ENCODE data around the gene ZC3H10. TPM values are rescaled to one million over a fixed set of nuclear protein-coding genes. Genes with fewer than 3 reads are reported as not detected.

The ZC3H10 gene
- total and polyA plus RNA-seq, 2 of the 4 experiments (the other 2 are of a cell fraction) = 1.5 to 3.6 TPM

DNA sequence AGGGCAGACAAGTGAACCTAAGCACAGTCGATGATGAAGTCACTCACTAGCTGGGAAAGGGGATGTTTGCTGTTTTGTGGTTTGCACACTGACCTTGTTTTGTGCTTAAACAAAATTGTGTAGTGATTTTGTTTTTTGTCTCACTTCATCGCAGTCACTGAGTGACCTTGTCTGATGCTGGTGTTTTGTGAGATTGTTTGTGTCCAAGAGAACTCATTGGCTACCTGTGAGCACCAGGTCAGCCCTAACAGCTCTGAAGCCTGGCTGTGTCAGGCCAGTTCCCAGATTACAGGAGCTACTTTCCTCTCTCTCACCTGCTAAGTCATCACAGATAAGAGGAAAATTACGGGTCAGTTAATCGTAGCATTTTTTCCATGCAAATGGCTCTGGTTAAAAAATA, 6.1 kb downstream of the ZC3H10 start:
- no peak overlapping the region for H3K27ac ChIP-seq (ENCODE audit: insufficient read depth, low read length)
- H3K79me1 ChIP-seq (ENCODE audit: low read depth in 1 of 2, low read length in 2 of 2) = peaks cover 20 to 71% of the 10 kb centered on the region in 2 experiments
- intact Hi-C loops (cut with micrococcal nuclease) = no loop called here
- no CpG with 5 or more reads among the region's 4 CpGs for WGBS, 2 experiments (ENCODE audit: extremely low coverage in 2 of 2, insufficient read length in 1 of 2)
- H2AK5ac ChIP-seq (ENCODE audit: low read depth, low read length) = no peak overlapping the region
- ATAC-seq (ENCODE audit: low read depth) (no peak), DNase-seq (no peak)
- H4K8ac ChIP-seq (ENCODE audit: low read depth in 2 of 2, low read length in 2 of 2) = no peak overlapping the region
- no peak overlapping the region for H4K91ac ChIP-seq (ENCODE audit: insufficient read depth, low read depth, low read length)
- H2BK120ac ChIP-seq (ENCODE audit: low read depth, low read length) = no peak overlapping the region
- H2BK15ac ChIP-seq (ENCODE audit: low read depth, low read length) = no peak overlapping the region
- no peak overlapping the region for H3K18ac ChIP-seq (ENCODE audit: low read depth, low read length)
- no peak overlapping the region for H3K56ac ChIP-seq (ENCODE audit: extremely low read depth, insufficient read depth, low read length)
- ChIA-PET POLR2A (ENCODE audit: unreplicated experiment) (no interaction called here), CTCF (interaction anchor here (1.4 kb wide), 1 partner anchor 65 kb away, joined by 5 read pairs; the partner anchor contains the start of gene SMARCC2)
- H2BK20ac ChIP-seq (ENCODE audit: low read depth, low read length) = no peak overlapping the region
- H3K36me3 ChIP-seq (ENCODE audit: control insufficient read depth, insufficient read depth, low read length) = peaks cover 13% of the 10 kb centered on the region
- no peak overlapping the region for H2AK9ac ChIP-seq (replicated peaks; ENCODE audit: low read depth, low read length, poor library complexity)
- no peak overlapping the region for H3K23ac ChIP-seq (ENCODE audit: low read depth, low read length)
- no peaks in the 10 kb centered on the region for H3K27me3 ChIP-seq (ENCODE audit: control insufficient read depth, insufficient read depth, low read length)
- no peak overlapping the region for H3K4me2 ChIP-seq (ENCODE audit: low read depth, low read length)
- dilution Hi-C loops (cut with HindIII; ENCODE audit: low sequenced_read_pairs, unreplicated experiment) = no loop called here
- BruUV-seq (replicated peaks) = no TSS peak
- no peaks in the 10 kb centered on the region for H4K20me1 ChIP-seq (ENCODE audit: insufficient read depth, low read length)
- no peak overlapping the region for H3K9ac ChIP-seq (ENCODE audit: low read depth, low read length)
- in situ Hi-C loops (cut with MboI; ENCODE audit: low sequenced_read_pairs) = no loop called here
- no peak overlapping the region for H3K4ac ChIP-seq (ENCODE audit: low read depth, low read length)
- H2AFZ ChIP-seq (replicated peaks; ENCODE audit: low read length, poor library complexity) = no peak overlapping the region
- no peak overlapping the region for H3K14ac ChIP-seq (replicated peaks; ENCODE audit: low read depth, low read length)
- no peak overlapping the region for H2BK5ac ChIP-seq (ENCODE audit: low read depth, low read length, poor library complexity, severe bottlenecking)
- no peaks in the 10 kb centered on the region for H3K9me1 ChIP-seq (ENCODE audit: insufficient read depth, low read length)
- TF ChIP-seq MAZ (IDR thresholded peaks at IDR 0.05; ENCODE audit: borderline replicate concordance, low read depth, low read length) (no peak), CTCF (conservative IDR thresholded peaks at IDR 0.05; ENCODE audit: low read depth, low read length) (no peak), FOS (IDR thresholded peaks at IDR 0.05; ENCODE audit: low read depth, low read length) (no peak), POLR2A (IDR thresholded peaks at IDR 0.05; ENCODE audit: low read depth, low read length) (no peak), CHD1 (IDR thresholded peaks at IDR 0.05; ENCODE audit: low read depth, low read length) (no peak), MAFK (IDR thresholded peaks at IDR 0.05; ENCODE audit: low read depth, low read length) (no peak), BHLHE40 (IDR thresholded peaks at IDR 0.05; ENCODE audit: low read depth, low read length) (no peak), RAD21 (IDR thresholded peaks at IDR 0.05; ENCODE audit: low read length) (no peak), SMC3 (IDR thresholded peaks at IDR 0.05; ENCODE audit: low read depth, low read length) (no peak), RFX5 (IDR thresholded peaks at IDR 0.05; ENCODE audit: low read depth, low read length) (no peak), MXI1 (IDR thresholded peaks at IDR 0.05; ENCODE audit: borderline replicate concordance, low read depth, low read length) (no peak), NFE2L2 (IDR thresholded peaks at IDR 0.05; ENCODE audit: low read depth, low read length) (no peak), CEBPB (IDR thresholded peaks at IDR 0.05; ENCODE audit: low read depth, low read length) (no peak), RCOR1 (IDR thresholded peaks at IDR 0.05; ENCODE audit: insufficient replicate concordance, low read length) (no peak), USF2 (IDR thresholded peaks at IDR 0.05; ENCODE audit: low read depth, low read length) (no peak)
- TF ChIP-seq, protein P1, sequence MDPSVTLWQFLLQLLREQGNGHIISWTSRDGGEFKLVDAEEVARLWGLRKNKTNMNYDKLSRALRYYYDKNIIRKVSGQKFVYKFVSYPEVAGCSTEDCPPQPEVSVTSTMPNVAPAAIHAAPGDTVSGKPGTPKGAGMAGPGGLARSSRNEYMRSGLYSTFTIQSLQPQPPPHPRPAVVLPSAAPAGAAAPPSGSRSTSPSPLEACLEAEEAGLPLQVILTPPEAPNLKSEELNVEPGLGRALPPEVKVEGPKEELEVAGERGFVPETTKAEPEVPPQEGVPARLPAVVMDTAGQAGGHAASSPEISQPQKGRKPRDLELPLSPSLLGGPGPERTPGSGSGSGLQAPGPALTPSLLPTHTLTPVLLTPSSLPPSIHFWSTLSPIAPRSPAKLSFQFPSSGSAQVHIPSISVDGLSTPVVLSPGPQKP (IDR thresholded peaks at IDR 0.05; ENCODE audit: borderline replicate concordance, low read depth, low read length) = no peak
- peaks cover 7% of the 10 kb centered on the region; the same call in 1 of the 2 replicates for H3K4me1 ChIP-seq (ENCODE audit: control insufficient read depth, insufficient read depth, low read length)
- no peak overlapping the region for H3K4me3 ChIP-seq (ENCODE audit: insufficient read depth, low read depth, low read length)
- H3K9me3 ChIP-seq (ENCODE audit: control insufficient read depth, insufficient read depth, low read length) = no peaks in the 10 kb centered on the region
- H4K5ac ChIP-seq (ENCODE audit: low read depth, low read length) = no peak overlapping the region

Measured in IMR-90 (cell line).